Parathyroid adenoma (tissue), 2 donors: ENCODE results near the gene DGKI.
A peak's percentile ranks its signal among the peaks of the same experiment; 100 is the strongest.

Experiments used
- H2AFZ ChIP-seq: fragments of 300-600 bp; sonication (generic); one replicate; pipeline ENCODE4 v1.7.0; 2017; ENCODE audit warnings: antibody characterized with exemption, mild to moderate bottlenecking
- H3K27ac ChIP-seq: fragments of 300-600 bp; sonication (generic); one replicate; pipeline ENCODE4 v1.7.0; 2017
- H3K27me3 ChIP-seq: fragments of 300-600 bp; sonication (generic); one replicate; pipeline ENCODE4 v1.7.0; 2017; ENCODE audit warnings: low read length; ENCODE audit not compliant: control insufficient read depth, insufficient read depth
- H3K36me3 ChIP-seq: fragments of 300-600 bp; sonication (generic); one replicate; pipeline ENCODE4 v1.7.0; 2017; ENCODE audit warnings: low read length; ENCODE audit not compliant: control insufficient read depth, insufficient read depth
- H3K4me1 ChIP-seq: fragments of 300-600 bp; sonication (generic); one replicate; pipeline ENCODE4 v1.7.0; 2017; ENCODE audit warnings: control low read depth
- H3K4me2 ChIP-seq: fragments of 300-600 bp; sonication (generic); one replicate; pipeline ENCODE4 v1.7.0; 2017; ENCODE audit warnings: low read length
- H3K4me3 ChIP-seq: fragments of 300-600 bp; sonication (generic); one replicate; pipeline ENCODE4 v1.7.0; 2017; ENCODE audit warnings: low read depth, low read length
- H3K79me2 ChIP-seq: fragments of 300-600 bp; sonication (generic); one replicate; pipeline ENCODE4 v1.7.0; 2017; ENCODE audit warnings: control low read depth
- H3K9ac ChIP-seq: fragments of 300-600 bp; sonication (generic); one replicate; pipeline ENCODE4 v1.7.0; 2017; ENCODE audit warnings: mild to moderate bottlenecking
- H3K9me3 ChIP-seq: fragments of 300-600 bp; sonication (generic); one replicate; pipeline ENCODE4 v1.7.0; 2017; ENCODE audit warnings: low read length; ENCODE audit not compliant: control insufficient read depth
- CTCF ChIP-seq: fragments of 300-600 bp; sonication (generic); IDR thresholded peaks from one replicate; pipeline ENCODE4 v1.7.0; 2017; ENCODE audit warnings: antibody characterized with exemption, mild to moderate bottlenecking
- donor health status: primary hyperparathyroidism.

DGKI gene

DNA sequence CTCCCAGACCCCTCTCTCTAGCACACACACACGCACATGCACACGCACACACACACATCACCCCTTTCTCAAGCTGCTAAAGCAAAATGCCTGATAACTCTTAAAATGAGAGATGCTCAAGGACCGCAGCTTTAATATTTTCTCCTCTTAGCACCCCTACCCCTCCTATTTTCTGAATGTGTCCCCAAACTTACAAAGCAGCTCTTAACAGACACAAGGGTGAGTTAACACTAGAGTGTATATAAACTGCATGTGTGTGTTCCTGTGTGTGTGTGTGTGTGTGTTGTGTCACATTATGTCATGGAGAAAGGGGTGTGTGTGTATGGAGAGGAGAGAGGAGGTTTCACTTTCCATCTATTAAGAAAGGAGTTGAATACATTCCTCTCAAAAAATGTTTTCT is 504.5 kb downstream of the DGKI start:
- no peak for TF ChIP-seq CTCF
- Histone ChIP-seq H3K4me2 (peak overlapping the region; percentile 80), H3K27me3 (no peaks in the 10 kb centered on the region), H3K9me3 (no peaks in the 10 kb centered on the region), H2AFZ (peak overlapping the region; percentile 6), H3K4me1 (peaks cover 40% of the 10 kb centered on the region), H3K27ac (peak overlapping the region; percentile 96), H3K9ac (no peak overlapping the region), H3K36me3 (no peaks in the 10 kb centered on the region), H3K79me2 (peaks cover 27% of the 10 kb centered on the region), H3K4me3 (peak overlapping the region; percentile 72)

DNA sequence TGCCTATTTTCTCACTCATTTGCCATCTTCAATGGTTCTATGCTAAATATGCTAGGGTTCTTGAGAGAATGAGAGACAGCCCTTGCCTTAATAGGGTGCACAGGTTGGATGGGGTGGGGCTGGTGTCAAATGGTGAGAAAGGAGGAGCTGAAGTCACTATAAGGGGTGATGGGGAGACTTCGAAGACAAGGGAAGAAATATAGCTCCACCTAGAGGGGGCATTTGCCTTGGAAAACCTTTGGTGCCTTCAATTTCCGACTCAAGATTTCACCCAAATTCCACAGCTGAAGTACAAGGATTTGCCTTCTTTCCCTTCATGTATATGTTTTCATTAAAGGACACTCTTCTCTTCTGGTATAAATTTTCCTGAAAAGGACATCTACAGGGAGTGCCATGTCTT is 508.9 kb downstream of the DGKI start:
- Histone ChIP-seq H3K36me3 (no peaks in the 10 kb centered on the region), H3K9ac (no peak overlapping the region), H3K9me3 (no peaks in the 10 kb centered on the region), H3K27ac (no peak overlapping the region), H3K79me2 (peaks cover 57% of the 10 kb centered on the region), H2AFZ (no peak overlapping the region), H3K4me1 (peaks cover 39% of the 10 kb centered on the region), H3K4me3 (no peak overlapping the region), H3K27me3 (no peaks in the 10 kb centered on the region), H3K4me2 (no peak overlapping the region)
- peak; percentile 51 for TF ChIP-seq CTCF

DNA sequence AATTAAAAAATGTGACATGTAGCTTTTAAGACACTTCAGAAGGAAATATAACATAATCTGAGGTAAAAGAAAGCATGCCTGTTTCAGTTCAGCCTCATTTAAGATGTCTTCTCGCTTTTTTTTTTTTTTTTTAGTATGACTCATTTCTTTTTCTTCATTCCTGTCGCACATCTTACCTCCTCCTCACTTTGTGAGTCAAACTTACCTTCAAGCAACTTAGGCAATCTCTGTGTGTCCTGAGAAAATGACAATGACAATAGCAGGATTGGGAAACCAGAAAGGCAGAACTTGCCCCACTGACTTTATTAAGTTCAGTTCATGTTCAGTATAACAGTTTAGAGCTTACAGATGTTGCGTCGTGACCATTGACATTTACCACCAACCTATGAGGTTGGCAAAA is 511.0 kb downstream of the DGKI start:
- no peaks in the 10 kb centered on the region for H3K36me3 ChIP-seq
- peak overlapping the region; percentile 6 for H3K27ac ChIP-seq
- peaks cover 52% of the 10 kb centered on the region for H3K4me1 ChIP-seq
- H3K79me2 ChIP-seq: peaks cover 76% of the 10 kb centered on the region
- no peak overlapping the region for H2AFZ ChIP-seq
- no peak overlapping the region for H3K9ac ChIP-seq
- H3K9me3 ChIP-seq: no peaks in the 10 kb centered on the region
- TF ChIP-seq CTCF: no peak
- no peaks in the 10 kb centered on the region for H3K27me3 ChIP-seq
- no peak overlapping the region for H3K4me2 ChIP-seq
- H3K4me3 ChIP-seq: no peak overlapping the region

DNA sequence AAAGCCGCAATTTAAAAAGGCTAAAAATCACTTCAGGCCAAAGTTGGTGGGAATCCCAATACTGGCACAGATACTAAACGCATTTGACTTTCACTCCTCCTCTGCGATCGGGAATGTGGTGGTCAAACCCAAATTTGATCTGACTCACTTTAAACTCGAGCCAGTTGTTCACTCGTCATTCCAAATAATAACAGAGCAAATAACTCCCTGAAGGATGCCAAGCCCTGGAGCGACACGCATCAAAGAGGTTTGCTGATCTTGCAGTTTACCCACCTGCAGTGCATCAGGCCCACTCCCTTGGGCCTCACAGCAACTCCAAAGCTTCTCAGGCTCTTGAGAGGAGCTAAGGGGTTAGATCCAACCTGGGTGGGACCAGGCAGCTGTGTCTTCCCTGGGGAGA is 515.4 kb downstream of the DGKI start:
- Histone ChIP-seq H3K79me2 (peaks cover 71% of the 10 kb centered on the region), H3K4me1 (peaks cover 42% of the 10 kb centered on the region), H3K36me3 (no peaks in the 10 kb centered on the region), H3K4me3 (no peak overlapping the region), H3K27me3 (no peaks in the 10 kb centered on the region), H3K9me3 (no peaks in the 10 kb centered on the region), H3K4me2 (no peak overlapping the region), H3K27ac (peak overlapping the region; percentile 30), H3K9ac (no peak overlapping the region), H2AFZ (no peak overlapping the region)
- no peak for TF ChIP-seq CTCF
